Testis (tissue), 2 donors: ENCODE data around the gene ERBIN.
"Not testable (repeated sequence)": the region's sequence is repeated elsewhere in the genome, so short reads cannot be mapped to it uniquely, and the experiment has no call there.

Experiments
- CTCF ChIP-seq, 3 experiments: fragments of 450-650 bp in 2 of 3; fragments of 200-600 bp in 1 of 3; sonication (generic) in 1 of 3; IDR thresholded peaks; one replicate each; pipeline ENCODE4 v1.5.1; 2016 to 2019; ENCODE audit warnings: antibody characterized with exemption in 3 of 3, mild to moderate bottlenecking in 2 of 3, moderate library complexity in 1 of 3
- POLR2A ChIP-seq: fragments of 450-650 bp; IDR thresholded peaks from one replicate; pipeline ENCODE4 v1.6.1; 2017; ENCODE audit warnings: antibody characterized with exemption, mild to moderate bottlenecking, moderate library complexity

- not testable (repeated sequence) for TF ChIP-seq CTCF (IDR thresholded peaks at IDR 0.05); POLR2A
Measured at GRCh38 chr5:65915661-65916060, 10.7 kb upstream of the ERBIN start.
